HG02970 (cell line): ENCODE measurements around the gene SLC25A34.
A peak's percentile ranks its signal among the peaks of the same experiment; 100 is the strongest.
"Not testable (repeated sequence)": the region's sequence is repeated elsewhere in the genome, so short reads cannot be mapped to it uniquely, and the experiment has no call there.

Source experiments
- ATAC-seq: cut with Tn5 transposase; IDR thresholded peaks from one replicate; pipeline ENCODE4 v1.9.1; 2021; ENCODE audit warnings: mild to moderate bottlenecking, moderate library complexity, moderate number of reproducible peaks; ENCODE audit not compliant: unreplicated experiment, low FRiP score

SLC25A34 gene

DNA sequence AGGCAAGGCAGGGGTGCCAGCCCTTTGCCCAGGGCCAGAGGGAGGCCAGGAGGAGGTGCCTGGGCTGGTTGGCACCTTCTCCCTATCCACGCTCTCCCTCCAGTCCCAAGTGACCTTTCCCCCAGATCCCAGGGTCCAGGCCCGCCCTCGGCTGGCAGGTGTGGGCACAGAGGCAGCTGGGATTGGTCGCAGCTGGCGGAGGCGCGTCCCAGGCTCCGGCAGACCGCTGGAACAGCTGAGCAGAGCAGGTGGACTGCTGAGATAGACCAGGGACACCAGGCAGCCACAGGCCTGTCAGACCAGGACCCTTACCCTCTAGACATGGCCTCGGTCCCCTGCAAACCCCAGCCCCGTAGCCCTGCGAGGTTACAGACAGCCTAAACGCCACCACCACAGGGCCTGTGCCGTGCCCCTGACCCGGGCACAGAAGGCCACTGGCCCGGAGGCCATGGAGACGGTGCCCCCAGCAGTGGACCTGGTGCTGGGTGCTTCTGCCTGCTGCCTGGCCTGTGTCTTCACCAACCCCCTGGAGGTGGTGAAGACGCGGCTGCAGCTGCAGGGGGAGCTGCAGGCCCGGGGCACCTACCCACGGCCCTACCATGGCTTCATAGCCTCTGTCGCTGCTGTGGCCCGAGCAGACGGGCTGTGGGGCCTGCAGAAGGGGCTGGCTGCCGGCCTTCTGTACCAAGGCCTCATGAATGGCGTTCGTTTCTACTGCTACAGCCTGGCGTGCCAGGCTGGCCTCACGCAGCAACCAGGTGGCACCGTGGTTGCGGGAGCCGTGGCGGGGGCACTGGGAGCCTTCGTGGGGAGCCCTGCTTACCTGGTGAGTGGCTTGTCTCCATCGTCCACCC is at the start of gene SLC25A34:
SLC25A34 (plus strand) TSS at position 221 of the 854 bp plus-strand sequence; CDS start at position 449, 228 bp downstream.
- no peak for ATAC-seq

DNA sequence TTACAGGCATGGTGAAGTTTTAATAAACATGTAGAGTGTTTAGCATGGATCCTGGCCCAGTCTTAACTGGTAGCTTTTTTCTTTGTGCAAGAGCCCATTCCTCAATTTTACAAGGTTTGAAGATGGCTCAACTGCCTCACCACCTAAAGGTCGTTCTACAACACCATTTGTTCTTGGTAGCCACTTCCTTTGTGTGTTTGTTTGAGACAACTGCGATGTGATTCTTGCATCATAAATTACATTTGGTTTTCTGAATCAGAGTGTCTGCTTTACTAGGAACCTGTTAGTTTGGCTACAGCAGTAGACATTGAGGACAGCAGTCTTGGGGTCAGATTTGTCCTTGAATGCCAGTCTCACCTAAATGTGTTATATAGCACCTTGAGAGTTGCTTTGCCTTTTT is 48.6 kb upstream of the SLC25A34 start:
- ATAC-seq = no peak

DNA sequence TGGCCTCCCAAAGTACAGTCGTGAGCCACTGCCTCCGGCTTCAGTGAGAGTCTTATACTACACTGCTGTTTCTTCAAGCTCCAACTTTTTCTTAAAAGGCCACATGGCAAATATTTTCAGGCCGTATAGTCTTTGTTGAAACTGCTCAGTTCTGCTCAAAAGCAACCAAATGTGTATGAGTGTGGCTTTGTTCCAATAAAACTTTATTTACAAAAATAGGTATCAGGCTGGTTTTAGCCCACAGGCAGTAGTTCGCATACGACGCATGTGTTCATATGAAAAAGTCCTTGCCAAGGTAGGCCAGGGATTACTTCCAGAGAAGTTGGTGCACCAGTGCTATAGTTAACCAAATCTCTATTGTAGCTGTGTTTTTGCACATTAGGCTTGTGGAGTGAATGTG is 45.7 kb upstream of the SLC25A34 start:
- no peak for ATAC-seq

DNA sequence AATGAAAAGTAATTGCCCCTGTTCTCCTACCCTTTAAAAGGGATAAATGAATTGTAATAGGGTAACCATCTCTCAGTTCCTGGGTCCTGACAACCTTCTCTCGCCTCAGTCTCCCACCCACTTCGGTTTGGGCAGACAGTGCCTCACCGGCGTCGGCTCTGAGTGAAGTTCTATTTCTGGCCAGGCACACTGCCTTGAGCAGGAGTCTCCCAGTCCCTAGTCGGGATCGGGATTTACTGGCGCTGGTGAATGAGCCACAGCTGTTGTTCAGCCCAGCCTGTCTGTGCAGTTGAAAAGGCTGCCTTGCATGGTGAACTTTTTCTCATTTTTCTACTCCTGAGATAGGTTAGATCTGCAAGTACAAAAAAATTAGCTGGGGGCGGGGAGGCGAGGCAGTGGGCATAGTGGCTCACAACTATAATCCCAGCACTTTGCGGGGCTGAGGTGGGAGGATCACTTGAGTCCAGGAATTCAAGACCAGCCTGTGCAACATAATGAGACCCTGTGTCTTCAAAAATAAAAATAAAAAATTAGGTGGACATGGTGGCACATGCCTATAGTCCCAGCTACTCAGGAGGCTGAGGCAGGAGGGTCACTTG is 44.5 kb upstream of the SLC25A34 start:
- ATAC-seq = no peak

DNA sequence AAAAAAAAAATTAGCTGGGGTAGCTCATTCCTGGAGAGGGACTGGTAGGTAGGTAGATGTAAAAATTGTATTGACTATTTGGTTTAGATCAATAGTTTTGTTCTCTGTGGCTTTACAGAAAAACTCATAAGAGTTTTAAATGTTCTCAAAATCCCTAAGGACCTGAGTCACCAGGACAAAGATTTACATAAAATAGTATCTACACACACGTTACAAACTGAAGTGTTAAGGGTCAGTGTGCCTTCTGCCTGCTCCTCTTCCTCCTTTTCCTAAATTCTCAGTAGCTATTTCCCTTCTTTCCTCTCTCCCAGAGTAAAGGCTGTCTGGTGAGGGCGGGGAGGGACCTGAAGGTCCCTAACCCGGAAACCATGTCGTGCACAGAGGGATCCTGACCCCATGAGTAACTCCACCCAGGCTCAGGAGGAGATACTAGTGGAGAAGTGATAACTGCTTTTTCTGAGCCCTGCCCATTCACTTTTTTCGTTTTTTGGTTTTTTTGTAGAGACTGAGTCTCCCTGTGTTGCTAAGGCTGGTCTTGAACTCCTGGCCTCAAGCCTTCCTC is 43.9 kb upstream of the SLC25A34 start:
- no peak for ATAC-seq

DNA sequence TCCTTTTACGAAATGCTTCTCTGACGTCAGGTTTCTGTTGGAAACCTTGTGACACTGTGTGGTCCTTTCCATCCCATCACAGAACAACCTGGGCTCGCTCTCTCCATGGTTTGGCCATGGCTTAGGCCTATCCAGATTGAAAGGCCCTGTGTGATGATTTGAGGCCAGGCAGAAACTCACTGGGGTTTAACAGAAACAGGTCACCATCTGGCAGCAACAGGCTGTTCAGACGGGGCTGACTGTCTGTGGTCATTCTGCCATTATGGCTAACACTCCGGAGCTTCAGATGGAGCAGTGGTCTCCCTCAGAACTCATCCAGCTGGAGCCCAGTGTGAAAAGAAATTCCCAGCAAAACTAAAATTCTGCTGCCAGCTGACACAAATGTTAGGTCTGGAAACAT is 42.7 kb upstream of the SLC25A34 start:
- ATAC-seq = no peak

DNA sequence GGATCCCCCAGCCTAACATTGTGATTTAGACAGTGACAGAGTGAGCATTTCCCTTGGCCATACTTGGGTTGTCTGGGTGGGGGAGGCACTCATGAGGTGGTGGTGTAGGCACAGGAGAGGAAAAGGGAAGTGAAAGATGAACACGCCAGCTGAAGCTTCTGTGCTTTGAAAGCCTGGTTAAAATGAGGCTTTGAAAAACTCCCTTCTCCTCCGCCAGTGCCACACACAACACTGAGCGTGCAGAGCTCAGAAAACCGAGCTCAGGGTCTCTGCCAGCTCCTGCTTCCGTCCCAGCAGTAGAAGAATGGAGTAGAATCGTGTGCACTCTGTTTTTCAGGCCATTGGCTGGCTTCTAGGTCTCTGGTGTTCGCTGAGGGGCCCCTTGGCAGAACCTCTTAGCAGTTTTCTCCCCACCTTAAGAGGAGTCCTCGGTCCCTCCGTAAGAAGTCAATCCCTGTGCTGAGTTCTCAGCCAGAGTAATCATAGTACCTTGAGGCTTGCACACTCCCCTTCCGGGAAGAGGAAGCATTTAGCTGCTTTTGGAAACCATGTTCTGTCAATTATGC is 39.0 kb upstream of the SLC25A34 start:
- ATAC-seq = peak; percentile 83

DNA sequence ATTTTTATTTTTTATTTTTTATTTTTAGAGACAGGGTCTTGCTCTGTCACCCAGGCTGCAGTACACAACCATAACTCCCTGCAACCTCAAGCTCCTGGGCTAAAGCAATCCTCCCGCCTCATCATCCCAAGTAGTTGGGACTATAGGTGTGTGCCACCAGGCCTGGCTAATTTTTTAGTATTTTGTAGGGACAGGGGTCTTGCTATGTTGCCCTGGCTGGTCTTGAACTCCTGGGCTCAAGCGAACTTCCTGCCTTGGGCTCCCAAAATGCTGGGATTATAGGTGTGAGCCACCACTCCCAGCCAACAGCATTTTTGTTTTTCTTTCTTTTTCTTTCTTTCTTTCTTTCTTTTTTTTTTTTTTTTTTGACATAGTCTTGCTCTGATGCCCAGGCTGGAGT is 37.9 kb upstream of the SLC25A34 start:
- no peak for ATAC-seq

DNA sequence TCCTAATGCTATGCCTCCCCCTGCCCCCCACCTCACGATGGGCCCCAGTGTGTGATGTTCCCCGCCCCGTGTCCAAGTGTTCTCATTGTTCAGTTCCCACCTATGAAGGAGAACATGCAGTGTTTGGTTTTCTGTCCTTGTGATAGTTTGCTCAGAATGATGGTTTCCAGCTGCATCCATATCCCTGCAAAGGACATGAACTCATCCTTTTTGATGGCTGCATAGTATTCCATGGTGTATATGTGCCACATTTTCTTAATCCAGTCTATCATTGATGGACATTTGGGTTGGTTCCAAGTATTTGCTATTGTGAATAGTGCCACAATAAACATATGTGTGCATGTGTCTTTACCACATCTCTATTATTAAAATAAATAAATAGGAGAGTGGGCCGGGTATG is 36.7 kb upstream of the SLC25A34 start:
- not testable (repeated sequence) for ATAC-seq

DNA sequence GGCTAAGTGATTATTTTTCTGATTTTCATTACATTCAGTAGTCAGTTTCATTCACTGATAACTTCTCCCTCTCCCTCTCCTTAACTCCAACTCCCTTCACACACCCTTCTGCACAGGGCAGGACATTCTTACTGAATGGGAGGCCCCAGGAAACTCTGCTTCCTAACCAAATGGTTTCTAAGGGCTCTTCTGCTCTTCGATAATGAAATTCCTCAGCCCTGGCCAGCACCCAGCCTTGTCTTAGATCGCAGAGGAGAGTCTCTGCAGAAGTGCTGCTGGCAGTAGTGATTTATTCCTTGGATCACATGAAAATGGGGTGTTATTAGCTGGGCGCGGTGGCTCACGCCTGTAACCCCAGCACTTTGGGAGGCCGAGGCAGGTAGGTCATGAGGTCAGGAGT is 35.5 kb upstream of the SLC25A34 start:
- no peak for ATAC-seq

DNA sequence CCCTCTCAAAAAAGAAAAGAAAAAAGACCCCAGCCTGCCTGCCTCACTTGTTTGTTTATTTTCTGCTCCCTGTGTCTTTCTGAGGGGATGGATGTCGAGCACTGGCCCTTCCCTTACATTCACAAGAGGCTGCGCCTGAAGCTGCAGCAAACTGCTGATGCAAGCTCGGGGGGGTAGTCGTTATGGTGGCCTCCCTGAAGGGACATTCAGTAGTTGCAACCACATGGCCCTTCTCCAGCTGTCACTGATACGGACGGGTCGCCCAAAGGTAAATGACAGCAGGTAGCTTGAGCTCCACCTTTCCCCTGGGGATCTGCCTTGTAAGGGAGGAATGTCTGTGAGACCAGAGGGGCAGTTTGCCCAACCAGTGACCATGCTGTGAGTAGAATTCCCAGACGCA is 34.3 kb upstream of the SLC25A34 start:
- ATAC-seq = no peak

DNA sequence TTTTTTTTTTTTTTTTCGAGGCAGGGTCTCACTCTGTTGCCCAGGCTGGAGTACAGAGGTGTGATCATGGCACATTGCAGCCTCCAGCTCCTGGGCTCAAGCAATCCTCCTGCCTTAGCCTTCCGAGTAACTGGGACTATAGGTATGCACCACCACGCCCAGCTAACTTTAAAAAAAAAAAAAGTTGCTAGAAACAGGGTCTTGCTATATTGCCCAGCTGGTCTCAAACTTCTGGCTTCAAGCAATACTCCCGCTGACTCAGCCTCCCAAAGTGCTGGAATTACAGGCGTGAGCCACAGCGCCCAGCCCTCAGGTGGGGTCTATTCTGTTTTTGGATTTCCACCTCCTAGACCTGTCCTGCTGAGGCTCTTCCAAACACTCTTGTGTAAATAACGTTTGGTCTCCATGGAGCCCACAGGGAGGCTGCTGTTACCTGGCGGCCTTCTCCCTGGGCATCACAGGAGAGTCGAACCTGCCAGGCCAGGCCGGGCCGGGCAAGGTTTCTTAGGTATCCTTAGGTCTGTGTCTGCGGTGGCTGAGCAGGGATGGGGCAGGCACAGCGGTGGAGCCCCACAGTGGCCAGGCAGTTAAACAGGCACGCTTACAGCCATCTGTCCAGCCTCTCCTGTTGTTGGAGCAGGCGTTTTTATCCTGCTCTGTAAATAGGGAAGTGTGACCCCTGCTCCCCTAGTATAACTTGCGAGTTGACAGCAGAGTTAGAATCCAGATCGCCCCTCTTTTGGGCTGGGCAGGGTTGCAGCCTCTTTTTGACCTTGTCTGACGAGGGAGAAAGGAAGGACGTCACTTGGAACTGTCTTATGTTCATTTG is 33.1 kb upstream of the SLC25A34 start:
- no peak for ATAC-seq

DNA sequence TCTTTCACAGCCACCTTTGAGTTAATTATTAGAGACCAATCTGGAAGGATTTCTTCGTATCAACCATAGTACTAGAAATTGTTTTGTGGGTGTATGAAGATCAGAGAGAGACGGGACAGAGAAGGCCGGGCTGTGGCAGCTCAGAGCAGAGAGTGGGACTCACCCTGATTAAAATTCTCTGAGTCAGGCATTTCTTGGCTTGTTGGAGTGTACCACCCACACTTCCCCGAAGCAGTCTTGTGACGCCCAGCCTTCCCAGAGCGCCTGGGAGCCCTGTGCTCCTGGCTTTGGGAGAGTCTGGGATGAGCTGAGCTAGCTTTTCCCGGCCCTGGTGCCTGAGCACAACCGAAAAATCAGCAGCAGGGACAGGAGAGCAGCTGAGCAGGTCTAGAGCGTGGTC is 32.5 kb upstream of the SLC25A34 start:
- no peak for ATAC-seq

DNA sequence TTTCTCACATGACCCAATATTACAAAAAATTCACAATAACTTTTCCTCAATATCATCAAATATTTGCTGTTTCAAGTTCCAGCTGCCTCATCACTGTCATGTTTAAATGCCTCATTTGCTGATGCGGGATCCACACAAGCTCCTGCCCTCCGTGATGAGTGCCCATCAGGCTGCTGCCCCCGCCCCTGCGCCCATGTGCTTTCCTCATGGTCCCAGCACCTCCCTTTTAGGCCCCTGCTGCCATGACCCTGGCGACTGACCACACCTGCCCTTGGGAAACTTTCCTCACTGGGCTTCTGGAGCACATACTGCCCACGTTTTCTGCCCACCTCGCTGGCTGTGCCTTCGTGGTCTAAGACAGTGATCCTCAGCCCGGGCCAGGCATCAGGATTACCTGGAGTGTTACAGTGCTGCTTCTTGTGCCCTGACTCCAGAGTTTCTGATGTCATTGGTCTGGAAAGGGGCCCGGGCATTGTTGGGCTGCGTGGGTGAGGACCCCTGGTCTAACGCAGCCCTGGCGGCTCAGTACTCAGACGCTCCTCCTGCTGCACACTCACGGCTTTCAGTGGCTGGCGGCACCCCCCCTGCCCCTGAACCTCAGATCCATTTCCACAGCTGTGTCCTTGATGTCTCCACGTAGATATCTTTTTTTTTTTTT is 31.4 kb upstream of the SLC25A34 start:
- no peak for ATAC-seq

DNA sequence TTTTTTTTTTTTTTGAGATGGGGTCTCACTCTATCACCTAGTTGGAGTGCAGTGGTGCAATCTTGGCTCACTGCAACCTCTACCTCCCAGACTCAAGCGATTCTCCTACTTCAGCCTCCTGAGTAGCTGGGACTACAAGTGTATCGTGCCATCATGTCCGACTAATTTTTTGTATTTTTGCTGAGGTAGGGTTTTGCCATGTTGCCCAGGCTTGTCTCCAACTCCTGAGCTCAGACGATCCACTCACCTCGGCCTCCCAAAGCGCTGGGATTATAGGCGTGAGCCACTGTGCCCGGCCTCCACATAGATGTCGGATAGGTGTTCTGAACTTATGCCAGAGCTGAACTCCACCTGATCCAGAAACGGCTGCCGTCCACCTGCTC is 30.9 kb upstream of the SLC25A34 start:
- ATAC-seq = no peak

DNA sequence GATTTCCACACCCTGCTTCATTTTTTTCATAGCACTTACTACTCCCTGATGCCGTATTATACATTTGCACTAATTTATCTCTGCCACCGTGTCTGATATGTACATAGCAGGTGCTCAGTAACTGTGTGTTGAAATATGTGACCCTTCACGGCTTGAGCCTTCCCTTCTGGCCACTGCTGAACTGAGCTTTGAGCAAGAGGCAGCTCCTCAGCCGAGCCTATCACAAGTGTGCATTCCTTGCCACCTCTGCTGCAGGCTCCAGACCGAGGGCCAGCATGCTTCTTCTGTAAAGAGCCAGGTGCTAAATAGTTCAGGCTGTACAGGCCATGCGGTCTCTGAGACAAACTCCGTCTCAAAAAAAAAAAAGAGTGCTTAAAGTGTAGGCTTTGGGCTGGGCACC is 29.3 kb upstream of the SLC25A34 start:
- no peak for ATAC-seq

DNA sequence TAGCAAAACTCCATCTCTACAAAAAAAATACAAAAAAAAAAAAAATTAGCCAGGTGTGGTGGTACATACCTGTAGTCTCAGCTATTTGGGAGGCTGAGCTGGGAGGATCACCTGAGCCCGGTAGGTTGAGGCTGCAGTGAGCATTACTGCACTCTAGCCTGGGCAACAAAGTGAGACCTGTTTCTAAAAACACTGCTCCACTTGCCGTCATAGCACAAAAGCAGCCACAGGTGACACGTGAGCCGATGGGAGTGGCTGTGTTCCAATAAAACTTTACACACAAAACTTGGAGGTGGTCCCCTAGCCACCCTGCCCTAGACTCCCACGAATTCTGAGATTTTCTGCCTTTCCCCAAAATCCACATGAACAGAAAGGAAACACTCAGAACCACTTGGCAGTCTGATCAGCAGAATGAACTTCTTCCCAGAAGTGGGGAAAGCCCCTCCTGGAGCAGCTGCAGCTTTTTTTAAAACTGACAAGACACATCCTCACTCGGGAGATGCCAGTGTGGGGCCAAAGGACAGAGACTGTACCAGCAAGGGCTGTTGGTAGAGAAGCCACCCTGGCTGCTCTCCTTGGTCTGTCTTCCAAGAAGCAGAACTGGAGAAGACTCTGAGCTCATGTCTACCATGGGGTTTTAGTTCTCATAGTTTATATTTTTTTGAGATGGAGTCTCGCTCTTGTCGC is 28.7 kb upstream of the SLC25A34 start:
- no peak for ATAC-seq

DNA sequence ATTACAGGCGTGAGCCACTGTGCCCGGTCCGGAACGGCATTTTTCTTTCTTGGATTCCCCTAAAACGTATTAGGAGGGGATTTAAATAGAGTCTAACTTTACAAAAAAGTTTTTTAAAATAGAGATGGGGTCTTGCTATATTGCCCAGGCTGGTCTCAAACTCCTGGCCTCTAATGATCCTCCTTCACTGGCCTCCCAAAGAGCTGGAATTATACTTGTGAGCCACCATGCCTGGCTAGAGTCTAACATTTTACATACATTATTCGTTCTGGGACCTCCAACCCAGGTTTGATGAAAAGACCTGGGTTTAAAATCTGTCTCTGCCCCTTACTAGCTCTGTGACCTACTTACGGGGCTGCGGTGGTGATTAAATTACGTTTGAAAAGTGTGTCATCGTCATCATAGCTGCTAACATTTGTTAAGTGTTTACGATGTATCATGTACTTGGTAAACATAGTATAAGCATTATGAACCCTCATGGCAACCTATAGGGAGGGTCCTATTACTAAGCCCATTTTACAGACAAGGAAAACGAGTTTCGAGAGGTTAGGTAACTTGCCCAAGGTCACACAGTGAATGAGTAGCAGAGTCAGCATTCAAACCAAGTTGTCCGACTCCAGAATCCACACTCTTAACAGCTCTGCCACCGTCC is 27.4 kb upstream of the SLC25A34 start:
- no peak for ATAC-seq

DNA sequence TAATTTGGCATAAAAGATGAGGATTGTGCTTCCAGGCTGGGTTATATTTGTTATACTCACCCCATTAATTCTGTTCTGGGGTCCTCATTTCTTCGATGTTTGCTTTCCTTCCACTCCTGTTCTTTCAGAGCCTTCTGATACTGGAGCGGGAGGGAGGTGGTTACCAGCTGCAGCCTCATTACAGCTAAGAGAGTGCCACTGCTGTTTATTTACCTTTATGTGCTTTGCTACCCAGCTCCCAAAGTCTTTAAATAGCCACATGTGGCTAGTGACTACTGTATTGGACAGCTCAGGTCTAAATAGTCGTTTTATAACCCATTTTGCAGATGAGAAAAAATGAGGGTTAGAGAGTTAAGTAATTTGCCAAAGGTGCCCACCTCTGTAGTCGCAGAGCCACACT is 26.8 kb upstream of the SLC25A34 start:
- no peak for ATAC-seq
